ENCODE data around the gene GPR45. TPM values are rescaled to one million over a fixed set of nuclear protein-coding genes. Genes with fewer than 3 reads are reported as not detected.

GPR45 gene
- total RNA-seq, 1 experiment from 2014 or later: not detected

DNA sequence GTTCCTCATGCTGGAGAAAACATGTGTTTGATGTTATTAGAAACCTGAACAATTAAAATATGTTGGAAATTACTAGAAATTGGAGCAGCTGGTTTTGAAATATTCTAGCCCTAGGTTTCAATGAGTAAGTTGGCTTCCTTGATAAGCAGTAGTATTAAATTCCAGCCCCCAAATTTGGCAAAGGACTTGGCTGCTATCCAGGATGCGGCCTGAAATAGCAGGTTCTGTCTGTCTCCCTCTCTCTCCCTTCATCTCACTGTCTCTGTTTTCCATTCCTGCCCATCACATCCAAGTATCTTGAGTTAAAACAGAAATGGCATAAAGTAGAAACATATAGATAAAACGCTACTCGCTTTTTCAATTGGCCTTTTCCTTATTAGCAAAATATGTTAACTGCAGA lies 20.9 kb upstream of the GPR45 start:
- Mint-ChIP-seq H3K27me3 (ENCODE audit: insufficient read depth, unreplicated experiment) (peaks cover 35% of the 10 kb centered on the region), H3K4me1 (ENCODE audit: insufficient read depth, unreplicated experiment) (no peaks in the 10 kb centered on the region), H3K9me3 (ENCODE audit: unreplicated experiment) (no peaks in the 10 kb centered on the region), H3K27ac (ENCODE audit: low read depth, unreplicated experiment) (no peak overlapping the region), H3K4me3 (ENCODE audit: unreplicated experiment) (no peak overlapping the region), H3K36me3 (ENCODE audit: insufficient read depth, unreplicated experiment) (no peaks in the 10 kb centered on the region)
- POLR2A ChIA-PET: no interaction called here
- no TSS peak for BruUV-seq (replicated peaks)
- intact Hi-C loops (cut with micrococcal nuclease): no loop called here
- no peak for DNase-seq (ENCODE audit: unreplicated experiment)
- CTCF ChIA-PET: interaction anchor here (1.8 to 2.4 kb wide), 2 partner anchors 15 to 18 kb away, joined by 7 to 10 read pairs; no protein-coding TSS in a partner anchor
- TF ChIP-seq, protein P1, sequence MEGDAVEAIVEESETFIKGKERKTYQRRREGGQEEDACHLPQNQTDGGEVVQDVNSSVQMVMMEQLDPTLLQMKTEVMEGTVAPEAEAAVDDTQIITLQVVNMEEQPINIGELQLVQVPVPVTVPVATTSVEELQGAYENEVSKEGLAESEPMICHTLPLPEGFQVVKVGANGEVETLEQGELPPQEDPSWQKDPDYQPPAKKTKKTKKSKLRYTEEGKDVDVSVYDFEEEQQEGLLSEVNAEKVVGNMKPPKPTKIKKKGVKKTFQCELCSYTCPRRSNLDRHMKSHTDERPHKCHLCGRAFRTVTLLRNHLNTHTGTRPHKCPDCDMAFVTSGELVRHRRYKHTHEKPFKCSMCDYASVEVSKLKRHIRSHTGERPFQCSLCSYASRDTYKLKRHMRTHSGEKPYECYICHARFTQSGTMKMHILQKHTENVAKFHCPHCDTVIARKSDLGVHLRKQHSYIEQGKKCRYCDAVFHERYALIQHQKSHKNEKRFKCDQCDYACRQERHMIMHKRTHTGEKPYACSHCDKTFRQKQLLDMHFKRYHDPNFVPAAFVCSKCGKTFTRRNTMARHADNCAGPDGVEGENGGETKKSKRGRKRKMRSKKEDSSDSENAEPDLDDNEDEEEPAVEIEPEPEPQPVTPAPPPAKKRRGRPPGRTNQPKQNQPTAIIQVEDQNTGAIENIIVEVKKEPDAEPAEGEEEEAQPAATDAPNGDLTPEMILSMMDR (IDR thresholded peaks at IDR 0.05; ENCODE audit: unreplicated experiment): no peak

DNA sequence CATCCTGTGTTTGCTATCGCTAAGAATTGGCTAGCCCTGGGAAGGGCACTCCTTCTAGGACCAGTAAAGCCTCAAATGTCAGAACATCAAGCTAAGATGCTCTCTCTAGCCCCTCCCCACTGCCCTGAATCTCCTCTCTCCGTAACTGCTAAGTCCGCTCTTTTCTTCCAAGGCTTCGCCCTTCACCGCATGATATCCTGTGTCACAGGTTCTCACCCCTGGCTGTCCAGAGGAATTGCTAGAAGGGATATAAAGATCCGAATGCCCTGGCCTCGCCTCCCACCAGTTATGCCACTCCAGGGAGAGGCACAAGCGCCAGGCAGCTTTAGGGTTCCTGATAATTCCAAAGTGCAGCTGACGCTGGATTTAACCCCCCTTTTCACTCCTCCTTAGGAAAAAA lies 17.1 kb upstream of the GPR45 start:
- H3K4me1 Mint-ChIP-seq (ENCODE audit: insufficient read depth, unreplicated experiment): no peaks in the 10 kb centered on the region
- H3K9me3 Mint-ChIP-seq (ENCODE audit: unreplicated experiment): no peaks in the 10 kb centered on the region
- no peaks in the 10 kb centered on the region for H3K36me3 Mint-ChIP-seq (ENCODE audit: insufficient read depth, unreplicated experiment)
- no peak for DNase-seq (ENCODE audit: unreplicated experiment)
- no peak overlapping the region for H3K4me3 Mint-ChIP-seq (ENCODE audit: unreplicated experiment)
- intact Hi-C loops (cut with micrococcal nuclease): no loop called here
- ChIA-PET CTCF (interaction anchor here (0.6 to 2.2 kb wide), 4 partner anchors 10 to 110 kb away, joined by 3 to 12 read pairs (median 5); no protein-coding TSS in a partner anchor), POLR2A (no interaction called here)
- H3K27ac Mint-ChIP-seq (ENCODE audit: low read depth, unreplicated experiment): no peak overlapping the region
- TF ChIP-seq, protein P1 (IDR thresholded peaks at IDR 0.05; ENCODE audit: unreplicated experiment): no peak
- H3K27me3 Mint-ChIP-seq (ENCODE audit: insufficient read depth, unreplicated experiment): peaks cover 62% of the 10 kb centered on the region
- no TSS peak for BruUV-seq (replicated peaks)

DNA sequence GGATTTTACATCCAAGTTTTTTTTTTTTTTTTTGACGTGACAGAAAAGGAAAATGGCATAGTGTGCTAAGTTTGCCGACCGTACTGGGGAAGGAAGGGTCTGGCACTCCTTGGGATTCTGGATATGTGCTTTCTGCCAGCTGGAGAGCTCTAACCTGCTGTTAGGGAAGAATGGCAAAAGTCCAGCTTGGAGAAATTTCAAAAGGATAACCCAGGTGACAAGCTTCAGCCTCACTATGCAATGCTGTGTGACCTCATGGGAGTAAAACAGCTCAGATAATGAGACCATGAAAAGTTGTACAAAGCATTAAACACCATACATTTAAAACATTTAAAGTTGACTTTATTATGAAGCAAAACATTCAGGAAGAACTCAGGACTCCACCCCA lies 10.3 kb upstream of the GPR45 start:
- Mint-ChIP-seq H3K9me3 (ENCODE audit: unreplicated experiment) (no peaks in the 10 kb centered on the region), H3K27ac (ENCODE audit: low read depth, unreplicated experiment) (no peak overlapping the region), H3K27me3 (ENCODE audit: insufficient read depth, unreplicated experiment) (peaks cover 39% of the 10 kb centered on the region), H3K36me3 (ENCODE audit: insufficient read depth, unreplicated experiment) (no peaks in the 10 kb centered on the region), H3K4me3 (ENCODE audit: unreplicated experiment) (no peak overlapping the region), H3K4me1 (ENCODE audit: insufficient read depth, unreplicated experiment) (peaks cover 6% of the 10 kb centered on the region)
- intact Hi-C loops (cut with micrococcal nuclease): no loop called here
- ChIA-PET CTCF (interaction anchor here (0.6 to 17.3 kb wide), 5 partner anchors 9 to 116 kb away, joined by 3 to 420 read pairs (median 4); no protein-coding TSS in a partner anchor), POLR2A (no interaction called here)
- DNase-seq (ENCODE audit: unreplicated experiment): no peak
- no TSS peak for BruUV-seq (replicated peaks)
- TF ChIP-seq, protein P1 (IDR thresholded peaks at IDR 0.05; ENCODE audit: unreplicated experiment): no peak

DNA sequence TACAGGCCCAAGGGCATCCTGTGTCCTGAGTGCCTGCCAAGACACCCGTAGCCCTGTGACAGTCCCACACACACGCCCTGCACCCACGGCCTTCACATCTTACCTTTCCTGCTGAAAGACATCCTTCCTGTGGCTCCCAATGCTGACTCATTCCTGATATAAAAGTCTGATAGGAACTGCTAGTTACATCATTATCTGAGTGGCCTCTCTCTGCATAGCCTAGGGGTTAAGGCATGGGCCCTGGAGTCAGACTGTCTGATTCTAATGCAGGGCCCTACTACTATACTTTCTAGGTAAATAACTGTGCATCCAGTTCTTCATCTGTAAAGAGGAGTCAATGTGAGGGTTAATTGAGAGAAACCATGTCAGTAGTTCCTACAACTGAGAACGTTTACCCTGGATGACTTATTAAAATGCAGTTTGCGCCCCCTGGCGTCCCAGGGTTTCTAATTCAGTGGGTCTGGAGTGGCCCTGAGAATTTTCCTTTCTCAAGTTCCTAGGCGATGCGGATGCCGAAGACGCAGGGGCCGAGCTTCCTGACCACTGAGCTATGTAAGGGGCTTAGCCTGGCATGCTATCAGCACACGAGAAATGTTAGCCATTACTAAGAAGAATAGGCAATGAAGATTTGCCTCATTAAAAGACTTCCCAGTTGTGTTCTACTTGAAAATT lies 6.0 kb upstream of the GPR45 start:
- peaks cover under 1% of the 10 kb centered on the region for H3K27me3 Mint-ChIP-seq (ENCODE audit: insufficient read depth, unreplicated experiment)

More for the DNA sequence above, 6.0 kb upstream of the GPR45 start:
- TF ChIP-seq, protein P1 (IDR thresholded peaks at IDR 0.05; ENCODE audit: unreplicated experiment): peak; percentile 50
- intact Hi-C loops (cut with micrococcal nuclease): loop anchor here (1.0 kb wide), 2 partner anchors 56 to 121 kb away; no protein-coding TSS in a partner anchor
- BruUV-seq (replicated peaks): no TSS peak
- Mint-ChIP-seq H3K27ac (ENCODE audit: low read depth, unreplicated experiment) (no peak overlapping the region), H3K4me1 (ENCODE audit: insufficient read depth, unreplicated experiment) (peaks cover 12% of the 10 kb centered on the region), H3K9me3 (ENCODE audit: unreplicated experiment) (no peaks in the 10 kb centered on the region), H3K4me3 (ENCODE audit: unreplicated experiment) (no peak overlapping the region), H3K36me3 (ENCODE audit: insufficient read depth, unreplicated experiment) (no peaks in the 10 kb centered on the region)
- ChIA-PET CTCF (interaction anchor here (0.5 to 17.3 kb wide), 30 partner anchors 9 to 1298 kb away, joined by 3 to 420 read pairs (median 3); no protein-coding TSS in a partner anchor), POLR2A (interaction anchor here (0.6 kb wide), 1 partner anchor 117 kb away, joined by 3 read pairs; no protein-coding TSS in a partner anchor)
- DNase-seq (ENCODE audit: unreplicated experiment): peak; percentile 85

All from MCF 10A (cell line).